Brain pericyte (primary cell): ENCODE results near the gene SMARCD2.
A peak's percentile ranks its signal among the peaks of the same experiment; 100 is the strongest.

Experiments used
- DNase-seq: peaks from one replicate; pipeline ENCODE4 v3.0.0-alpha.2; 2012; ENCODE audit warnings: low read depth, low spot score

SMARCD2 gene

DNA sequence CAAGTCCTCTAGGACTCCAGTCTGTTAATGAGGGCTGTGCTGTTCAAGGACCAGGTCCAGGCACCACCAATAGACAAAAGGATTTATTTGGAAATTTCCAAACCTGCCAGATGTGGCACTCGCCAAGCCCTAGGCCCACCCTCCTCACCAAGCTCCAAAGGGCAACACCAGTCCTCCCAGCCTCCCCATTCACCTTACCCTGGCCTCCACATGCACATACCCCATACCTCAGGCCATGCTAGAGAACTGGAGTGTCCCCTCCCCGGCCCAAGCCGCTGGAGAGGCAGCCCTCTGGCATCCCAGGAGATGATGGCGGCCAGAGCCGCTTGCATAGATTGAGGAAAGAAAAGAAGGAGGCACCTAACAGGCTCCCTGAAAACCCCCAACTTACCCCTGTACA lies 10.5 kb downstream of the SMARCD2 start:
- no peak for DNase-seq

DNA sequence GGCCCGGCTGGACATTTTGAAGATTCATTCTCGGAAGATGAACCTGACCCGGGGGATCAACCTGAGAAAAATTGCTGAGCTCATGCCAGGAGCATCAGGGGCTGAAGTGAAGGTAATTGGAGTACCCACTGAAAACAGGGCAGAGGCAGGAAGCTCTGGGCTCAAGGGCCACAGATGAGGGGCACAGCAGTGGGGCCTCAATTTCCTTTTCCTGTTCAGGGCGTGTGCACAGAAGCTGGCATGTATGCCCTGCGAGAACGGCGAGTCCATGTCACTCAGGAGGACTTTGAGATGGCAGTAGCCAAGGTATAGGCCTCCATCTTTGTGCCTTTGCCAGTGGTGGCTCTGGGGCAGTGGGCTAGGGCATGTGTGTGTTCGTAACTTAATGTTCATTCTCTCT lies 11.0 kb downstream of the SMARCD2 start:
- no peak for DNase-seq

DNA sequence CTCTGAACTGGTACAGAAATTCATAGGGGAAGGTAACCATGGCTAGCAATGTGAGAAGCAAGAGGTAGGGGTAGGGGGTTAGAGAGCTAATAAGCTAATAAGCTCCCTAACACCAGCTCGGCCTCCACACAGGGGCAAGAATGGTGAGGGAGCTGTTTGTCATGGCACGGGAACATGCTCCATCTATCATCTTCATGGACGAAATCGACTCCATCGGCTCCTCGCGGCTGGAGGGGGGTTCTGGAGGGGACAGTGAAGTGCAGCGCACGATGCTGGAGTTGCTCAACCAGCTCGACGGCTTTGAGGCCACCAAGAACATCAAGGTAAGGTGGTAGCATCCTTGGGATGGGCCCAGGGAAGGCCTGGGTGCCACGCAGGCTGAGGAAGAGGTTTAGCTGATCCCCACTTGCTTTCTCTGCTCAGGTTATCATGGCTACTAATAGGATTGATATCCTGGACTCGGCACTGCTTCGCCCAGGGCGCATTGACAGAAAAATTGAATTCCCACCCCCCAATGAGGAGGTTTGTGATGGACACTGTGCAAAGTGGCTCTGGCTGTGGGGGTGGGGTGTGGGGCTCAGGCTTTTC lies 11.5 kb downstream of the SMARCD2 start:
- no peak for DNase-seq

DNA sequence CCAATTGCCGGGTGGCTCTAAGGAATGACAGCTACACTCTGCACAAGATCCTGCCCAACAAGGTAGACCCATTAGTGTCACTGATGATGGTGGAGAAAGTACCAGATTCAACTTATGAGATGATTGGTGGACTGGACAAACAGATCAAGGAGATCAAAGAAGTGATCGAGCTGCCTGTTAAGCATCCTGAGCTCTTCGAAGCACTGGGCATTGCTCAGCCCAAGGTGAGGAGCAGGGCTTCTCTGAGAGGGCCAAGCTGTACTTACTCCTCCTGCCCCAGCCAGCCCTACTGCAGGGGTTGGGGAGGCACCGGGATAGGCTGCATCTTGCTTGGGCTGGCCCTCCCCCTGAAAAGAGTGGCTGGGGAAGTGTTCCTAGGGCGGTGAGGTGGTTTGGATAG lies 12.2 kb downstream of the SMARCD2 start:
- no peak for DNase-seq

DNA sequence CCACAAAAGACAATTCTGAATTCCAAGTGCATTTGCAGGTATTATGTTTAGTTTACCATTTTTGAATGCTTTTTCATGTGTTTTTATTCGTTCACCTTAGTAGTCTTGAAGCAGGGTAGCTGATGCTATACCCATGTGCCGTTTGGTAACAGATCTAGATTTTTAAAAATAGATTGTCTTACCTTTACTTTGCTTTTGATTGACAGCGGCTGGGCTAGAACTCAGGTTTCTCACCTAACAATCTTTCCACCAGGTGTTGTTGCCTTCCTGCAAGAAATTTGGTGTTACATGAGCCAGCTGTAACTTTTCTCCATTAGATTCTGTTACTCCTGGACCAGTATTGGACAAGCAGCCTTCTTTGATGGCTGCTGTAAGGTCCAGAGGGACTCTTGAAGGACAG lies 13.5 kb downstream of the SMARCD2 start:
- DNase-seq: no peak

DNA sequence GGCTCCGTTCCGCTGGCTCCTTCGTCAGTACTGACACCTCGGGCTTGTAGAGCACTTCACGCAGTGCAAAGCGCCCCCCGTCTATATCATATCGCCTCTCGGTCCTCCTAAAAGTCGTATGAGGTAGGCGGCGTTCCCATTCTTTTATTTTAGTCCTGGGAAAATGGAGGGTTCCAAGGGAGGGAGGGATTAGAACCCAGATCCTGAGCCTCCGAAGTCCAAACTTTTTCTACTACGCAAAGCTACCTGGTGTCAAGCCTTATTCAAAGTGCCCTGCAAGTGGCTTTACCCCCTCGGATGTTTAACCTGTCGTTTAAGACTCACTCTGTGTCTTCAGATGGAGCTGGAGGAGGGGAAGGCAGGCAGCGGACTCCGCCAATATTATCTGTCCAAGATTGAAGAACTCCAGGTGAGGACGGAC lies 14.7 kb downstream of the SMARCD2 start:
- no peak for DNase-seq

DNA sequence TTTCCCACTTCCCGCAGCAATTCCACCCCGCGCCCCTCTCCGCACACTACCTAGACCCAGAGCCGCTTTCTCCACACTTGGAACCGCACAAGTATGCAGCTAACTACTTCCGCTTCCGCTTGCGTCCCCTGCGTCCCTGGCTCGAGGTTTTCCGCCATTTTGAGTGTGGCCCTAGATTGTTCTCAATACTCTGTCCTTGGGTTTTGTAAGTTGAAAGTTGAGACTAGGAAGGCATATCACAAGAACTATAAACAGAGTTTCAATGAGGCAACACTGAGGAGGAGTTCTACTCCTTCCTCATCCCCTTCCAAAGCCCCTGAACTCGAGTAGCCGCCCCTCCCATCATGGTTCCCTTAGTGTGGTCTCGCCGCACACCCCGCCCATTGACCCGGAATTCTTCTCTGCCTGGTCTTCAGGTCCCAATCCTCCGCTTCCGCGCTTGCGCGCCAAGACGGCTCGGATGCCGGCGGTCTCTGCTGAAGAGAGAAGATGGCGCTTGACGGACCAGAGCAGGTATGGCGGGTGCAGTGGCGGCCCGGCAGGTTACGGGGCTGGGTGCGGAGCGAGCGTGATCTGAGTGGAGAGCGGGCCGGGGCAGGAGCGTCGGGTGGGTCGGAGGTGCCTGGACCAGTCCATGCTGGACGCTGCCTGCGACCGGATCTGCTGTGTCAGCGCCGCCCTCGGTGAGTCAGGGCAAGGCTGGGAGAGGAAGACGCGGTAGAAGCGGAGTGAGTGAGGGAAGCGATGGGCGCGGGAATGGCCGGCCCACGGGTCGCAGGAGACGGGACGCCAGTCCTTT lies 15.3 kb downstream of the SMARCD2 start, which contains the start of the genes FTSJ3 and PSMC5:
Gene FTSJ3 (minus strand): TSS at position 662 of the 799 bp plus-strand sequence. CDS start 761 bp downstream, outside the sequence.
Gene PSMC5 (plus strand): TSS at position 430 of the 799 bp plus-strand sequence. CDS start 60 bp downstream, at position 490.
- peak; percentile 82 for DNase-seq

DNA sequence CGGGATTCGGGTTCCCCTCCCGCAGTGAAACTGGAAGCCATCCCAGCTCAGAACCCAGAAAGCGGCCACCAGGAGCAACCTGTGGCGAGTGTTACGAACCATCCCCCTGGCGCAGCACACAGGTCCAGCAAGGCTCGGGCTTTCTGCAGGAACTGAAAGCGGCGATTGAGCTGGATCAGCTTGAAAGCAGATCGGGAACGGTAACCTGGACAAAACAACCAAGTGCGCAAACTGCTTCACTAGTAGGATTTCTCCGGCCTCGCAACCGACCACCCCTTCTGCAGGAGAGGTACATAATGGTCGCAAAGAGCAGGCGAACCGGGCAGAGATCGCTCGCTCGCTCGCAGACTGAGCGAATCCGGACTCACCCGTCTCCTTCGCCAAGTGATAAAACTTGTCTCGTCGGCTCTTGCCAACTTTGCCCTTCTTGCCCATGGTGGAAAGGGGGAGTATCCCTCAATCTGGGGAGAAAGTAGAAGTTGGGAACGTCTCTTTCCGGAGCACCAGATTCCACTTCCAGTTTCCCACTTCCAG lies 15.9 kb downstream of the SMARCD2 start:
- DNase-seq: no peak

DNA sequence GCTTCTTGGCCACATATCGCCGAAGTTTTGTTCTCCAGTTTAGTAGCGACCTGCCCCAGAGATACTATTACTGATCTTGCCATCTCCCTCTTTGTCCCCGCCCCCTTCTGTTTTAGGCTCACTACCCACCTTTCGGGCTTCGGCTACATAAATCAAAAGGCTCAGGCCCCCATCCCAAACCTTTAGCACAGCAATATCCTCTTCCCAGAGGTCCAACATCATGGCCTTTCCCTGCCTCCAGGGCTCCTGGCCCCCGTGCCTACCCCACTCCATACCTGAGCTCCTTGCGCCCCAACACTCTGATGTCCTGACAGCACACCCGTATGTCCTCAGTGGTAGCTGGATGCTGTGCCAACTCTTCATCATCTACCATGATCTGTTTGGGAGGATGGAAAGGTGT lies 18.1 kb downstream of the SMARCD2 start:
- no peak for DNase-seq

DNA sequence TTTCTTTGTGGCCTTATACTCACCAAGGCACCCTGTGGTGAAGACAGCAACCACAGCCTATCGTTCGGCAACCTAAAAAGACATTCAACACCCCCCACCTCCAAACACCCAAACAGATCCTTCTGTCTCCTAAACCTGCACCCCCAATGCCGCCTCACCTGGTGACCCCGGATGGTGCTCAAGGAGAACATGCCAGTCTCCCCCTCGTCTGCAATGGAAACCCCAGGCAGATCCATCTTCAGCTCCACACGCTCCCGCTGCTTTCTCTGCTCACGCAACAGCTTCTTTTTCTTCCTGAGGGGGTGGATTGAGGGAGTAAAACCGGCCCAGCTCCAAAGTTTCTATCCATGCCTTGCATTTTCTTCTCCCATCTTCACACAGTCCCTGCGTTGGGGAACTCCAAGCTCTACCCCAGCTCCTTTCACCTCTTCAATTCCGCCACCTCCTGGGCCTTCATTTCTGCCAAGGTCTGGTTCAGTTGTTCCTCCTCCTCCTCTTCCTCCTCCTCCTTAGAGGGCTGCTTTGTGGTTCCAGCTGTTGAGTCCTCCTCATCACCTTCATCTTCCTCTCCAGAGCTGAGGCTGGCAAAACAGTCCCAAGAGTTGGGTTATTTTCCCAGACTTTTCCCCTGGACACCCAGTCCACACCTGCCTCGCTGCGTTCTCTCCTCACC lies 18.7 kb downstream of the SMARCD2 start:
- no peak for DNase-seq

DNA sequence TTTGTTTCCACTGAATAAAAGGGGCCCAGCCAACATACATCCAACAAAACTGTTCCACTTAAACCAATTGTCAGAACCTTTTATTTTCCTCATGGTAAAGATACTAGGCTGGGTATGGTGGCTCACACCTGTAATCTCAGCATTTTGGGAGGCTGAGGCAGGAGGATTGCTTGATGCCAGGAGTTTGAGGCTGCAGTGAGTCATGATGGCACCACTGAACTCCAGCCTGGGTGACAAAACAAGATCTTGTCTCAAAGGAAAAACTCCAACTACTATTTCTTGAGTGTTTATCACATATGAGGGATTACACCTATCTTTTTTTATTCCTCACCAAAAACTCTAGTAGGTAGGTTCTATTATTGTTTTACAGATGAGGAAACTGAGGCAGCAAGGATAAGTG lies 19.9 kb downstream of the SMARCD2 start:
- no peak for DNase-seq

DNA sequence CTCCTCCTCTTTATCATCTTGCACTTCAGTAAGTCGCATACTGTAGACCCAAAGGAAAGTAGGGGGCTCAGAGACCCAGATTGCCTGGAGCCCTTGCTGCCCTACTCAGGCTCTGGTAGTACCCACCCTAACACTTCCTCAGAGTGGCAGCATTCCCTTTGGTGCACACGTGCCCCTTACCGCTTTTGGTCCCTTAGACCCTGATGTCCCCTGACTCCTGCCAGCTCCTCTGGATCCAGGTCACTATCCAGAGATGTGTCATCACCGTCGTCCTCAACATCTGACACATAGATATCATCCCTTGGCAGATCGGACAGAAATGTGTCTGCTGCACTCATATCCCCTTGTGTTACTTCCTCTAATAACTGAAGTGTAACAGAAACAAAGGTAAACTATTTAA lies 20.7 kb downstream of the SMARCD2 start:
- no peak for DNase-seq

DNA sequence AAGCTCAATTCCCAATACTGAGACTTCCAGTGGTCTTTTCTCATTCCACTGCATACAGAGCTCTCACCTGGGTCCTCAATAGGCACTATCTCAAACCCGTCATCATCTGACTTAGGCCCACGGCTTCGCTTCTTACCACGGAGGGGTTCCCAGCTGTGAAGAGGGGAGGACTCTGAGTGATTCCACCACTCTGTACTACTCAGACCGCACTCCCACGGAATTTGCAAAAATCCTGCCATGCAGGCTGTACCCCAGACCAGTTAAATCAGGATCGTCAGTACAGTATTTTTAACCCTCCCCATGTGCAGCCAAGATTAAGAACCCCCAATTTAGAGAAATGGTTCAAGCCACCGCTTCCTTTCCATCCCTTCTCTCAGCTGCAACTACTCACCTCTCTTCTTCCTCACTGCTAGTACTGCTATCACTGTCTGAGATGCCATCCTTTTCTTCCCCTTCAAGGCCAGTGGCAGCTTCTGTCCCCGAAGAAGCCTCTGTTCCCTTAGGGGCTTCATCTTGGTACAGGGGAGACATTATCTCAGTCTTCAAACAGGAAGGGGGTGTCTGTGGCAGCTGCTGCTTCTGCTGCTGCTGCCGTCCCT lies 21.4 kb downstream of the SMARCD2 start:
- no peak for DNase-seq

DNA sequence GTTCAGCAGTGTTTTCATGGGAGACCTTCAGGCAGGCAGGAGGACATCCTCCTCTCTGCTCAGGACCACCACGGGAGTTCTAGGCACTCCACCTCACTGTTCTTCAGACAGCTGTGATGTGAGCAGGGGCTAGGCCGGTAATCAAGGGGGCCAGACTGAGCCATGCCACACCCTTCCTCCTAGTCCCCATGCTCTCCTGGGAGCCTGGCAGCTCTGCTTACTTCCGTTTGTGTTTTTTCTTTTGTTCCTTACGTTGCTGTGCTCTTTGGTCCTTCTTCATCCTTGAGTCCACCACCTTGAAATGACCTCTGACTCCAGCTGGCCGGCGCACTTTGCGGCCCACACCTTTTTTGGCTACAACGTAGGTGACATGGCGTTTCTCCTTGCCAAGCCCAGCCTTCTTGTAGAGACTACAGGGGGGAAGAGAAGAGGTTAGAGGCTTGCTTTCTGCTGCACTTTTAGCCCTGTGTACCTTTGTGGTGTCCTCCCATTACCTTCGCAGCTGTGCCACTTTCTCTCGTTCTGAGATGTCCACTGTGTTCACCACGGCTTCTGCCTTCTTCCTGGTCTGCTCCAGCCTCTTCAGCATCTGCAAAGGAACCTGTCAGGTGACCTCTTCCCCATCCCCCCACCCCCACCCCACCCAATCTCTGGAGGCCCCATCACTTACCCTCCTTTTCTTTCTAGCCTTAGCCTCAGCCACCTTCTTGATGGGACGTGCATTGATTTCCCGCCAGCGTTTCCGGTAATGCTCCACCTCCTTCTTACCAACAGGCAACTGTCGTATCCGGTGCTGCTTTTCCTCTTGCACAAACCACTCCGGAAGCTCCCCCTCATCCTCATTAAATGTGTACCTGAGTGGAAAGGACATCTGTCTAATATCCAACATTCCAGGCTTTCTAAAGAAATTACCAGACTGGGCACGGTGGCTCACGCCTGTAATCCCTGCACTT lies 22.6 kb downstream of the SMARCD2 start:
- DNase-seq: no peak

DNA sequence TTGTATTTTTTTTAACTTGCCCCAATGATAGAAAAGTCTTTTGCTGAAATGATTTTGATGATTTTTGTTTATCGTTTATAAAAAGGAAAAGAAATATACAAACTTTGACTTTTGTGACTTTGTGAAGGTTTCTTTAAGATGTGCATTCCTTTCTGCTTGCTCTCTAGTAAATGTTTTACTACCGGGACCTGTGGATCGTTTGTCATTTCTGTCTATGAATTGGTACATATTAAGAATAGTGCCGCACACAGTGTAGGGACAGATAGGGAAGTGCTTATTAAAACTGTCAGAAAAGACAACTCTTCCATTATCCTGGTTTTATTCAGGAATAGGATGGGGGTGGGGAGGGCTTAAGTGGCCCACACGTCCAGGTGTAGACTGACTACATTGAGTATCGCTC lies 23.4 kb downstream of the SMARCD2 start:
- no peak for DNase-seq

DNA sequence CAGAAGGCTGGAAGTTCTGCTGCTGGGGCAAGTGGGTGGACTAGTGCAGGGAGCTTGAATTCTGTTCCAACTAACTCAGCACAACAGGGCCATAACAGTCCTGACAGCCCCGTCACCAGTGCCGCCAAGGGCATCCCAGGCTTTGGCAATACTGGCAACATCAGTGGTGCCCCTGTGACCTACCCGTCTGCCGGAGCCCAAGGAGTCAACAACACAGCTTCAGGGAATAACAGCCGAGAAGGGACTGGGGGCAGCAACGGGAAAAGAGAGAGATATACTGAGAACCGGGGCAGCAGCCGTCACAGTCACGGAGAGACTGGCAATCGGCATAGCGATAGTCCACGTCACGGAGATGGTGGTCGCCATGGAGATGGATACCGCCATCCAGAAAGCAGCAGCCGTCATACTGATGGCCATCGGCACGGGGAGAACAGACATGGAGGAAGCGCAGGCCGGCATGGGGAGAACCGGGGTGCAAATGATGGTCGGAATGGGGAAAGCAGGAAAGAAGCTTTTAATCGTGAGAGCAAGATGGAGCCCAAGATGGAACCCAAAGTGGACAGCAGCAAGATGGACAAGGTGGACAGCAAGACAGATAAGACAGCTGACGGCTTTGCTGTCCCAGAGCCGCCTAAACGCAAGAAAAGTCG lies 24.6 kb downstream of the SMARCD2 start:
- no peak for DNase-seq

DNA sequence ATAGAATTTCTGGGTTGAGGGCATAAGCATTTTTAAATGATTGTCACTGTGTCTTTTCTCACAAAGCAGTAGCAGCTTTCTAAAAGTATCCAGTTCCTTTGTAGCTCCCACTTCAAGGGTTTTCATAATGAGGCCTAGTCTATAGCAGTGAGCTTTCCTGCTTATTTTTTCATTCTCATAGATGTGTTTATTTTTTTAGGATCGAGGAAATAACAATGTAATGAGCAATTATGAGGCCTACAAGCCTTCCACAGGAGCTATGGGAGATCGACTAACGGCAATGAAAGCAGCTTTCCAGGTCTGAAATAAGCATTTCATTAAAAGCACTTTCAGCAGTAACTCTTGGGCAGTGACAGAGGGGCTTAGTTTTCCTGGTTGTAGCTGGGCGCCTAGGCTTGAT lies 25.8 kb downstream of the SMARCD2 start:
- no peak for DNase-seq

DNA sequence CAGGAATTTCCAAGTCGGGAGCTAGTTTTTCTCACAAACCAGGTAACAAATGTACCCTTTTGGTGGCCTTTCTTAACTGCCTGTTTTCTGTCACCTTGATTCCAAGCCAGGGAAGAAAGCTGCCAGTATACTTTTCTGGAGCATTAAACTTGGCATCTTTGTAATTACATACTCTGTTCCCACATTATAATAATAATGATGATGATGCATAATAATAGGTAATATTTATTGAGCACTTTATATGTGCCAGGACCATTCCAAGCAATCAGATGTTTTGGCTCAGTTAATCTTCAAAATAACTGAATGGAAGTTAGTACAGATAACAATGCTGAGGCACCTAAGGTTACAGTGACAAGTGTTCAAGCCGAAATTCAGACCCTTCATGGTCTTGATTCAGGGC lies 26.4 kb downstream of the SMARCD2 start:
- no peak for DNase-seq

DNA sequence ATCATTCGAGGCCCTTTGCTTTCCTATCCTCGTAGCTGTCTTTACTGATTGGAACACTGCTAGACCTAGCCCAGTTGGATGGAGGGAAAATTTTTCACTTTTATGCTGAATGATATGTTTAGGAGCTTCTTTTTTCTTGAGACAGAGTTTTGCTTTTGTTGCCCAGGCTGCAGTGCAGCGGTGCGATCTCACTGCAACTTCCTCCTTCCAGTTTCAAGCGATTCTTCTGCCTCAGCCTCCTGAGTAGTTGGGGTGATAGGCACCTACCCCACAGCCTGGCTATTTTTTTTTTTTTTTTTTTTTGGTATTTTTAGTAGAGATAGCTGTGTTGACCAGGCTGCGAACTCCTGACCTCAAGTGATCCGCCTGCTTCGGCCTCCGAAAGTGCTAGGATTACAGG lies 32.5 kb downstream of the SMARCD2 start:
- DNase-seq: no peak

DNA sequence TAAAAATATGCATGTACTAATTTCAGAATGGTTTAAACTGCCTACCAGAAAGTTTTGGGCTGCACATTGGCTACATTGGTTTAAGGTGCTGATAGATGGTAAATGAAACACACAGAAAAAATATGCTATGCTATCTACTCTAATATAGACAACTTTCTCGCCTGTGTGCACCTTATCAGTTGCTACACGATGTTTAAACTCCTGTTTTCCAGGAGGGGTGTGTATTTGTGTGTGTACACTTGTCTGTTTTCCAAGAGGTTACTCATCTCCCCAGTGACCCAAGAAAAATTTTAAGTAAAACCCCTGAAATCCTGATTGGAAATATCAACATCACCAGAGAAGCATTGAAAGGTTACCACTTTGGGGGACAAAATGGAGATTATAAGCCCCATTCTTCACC lies 36.9 kb downstream of the SMARCD2 start:
- no peak for DNase-seq
